T-helper 17 cell (primary cell): ENCODE results near the gene GRIN2A. TPM values are rescaled to one million over a fixed set of nuclear protein-coding genes. Genes with fewer than 3 reads are reported as not detected.

Experiments
- total RNA-seq, 4 donors: library from RNA in 2 of 4; stranded (reverse) in 2 of 4; gene quantifications; one replicate each; pipeline ENCODE4 v1.2.3 and lab custom pipeline; 2022 to 2026

The GRIN2A gene
- total RNA-seq, 2 donors from 2014 or later = not detected

Other genes starting within 250 kb of the GRIN2A start
- 10 to 100 TPM; 84.6 to 86.7 TPM for gene ATF7IP2, start 203.6 kb upstream of the GRIN2A start, total RNA-seq